NK-92 treated with Interleukin-12 subunit alpha and Interleukin-12 subunit beta, amount 100 ng/mL, for 24 hours (cell line): ENCODE data around the gene CDKN2B.
"Not testable (repeated sequence)": the region's sequence is repeated elsewhere in the genome, so short reads cannot be mapped to it uniquely, and the experiment has no call there.

ENCODE experiments used
- DNase-seq: peaks from one replicate; lab custom pipeline; 2025; lab: John Stamatoyannopoulos, UW

CDKN2B gene, protein sequence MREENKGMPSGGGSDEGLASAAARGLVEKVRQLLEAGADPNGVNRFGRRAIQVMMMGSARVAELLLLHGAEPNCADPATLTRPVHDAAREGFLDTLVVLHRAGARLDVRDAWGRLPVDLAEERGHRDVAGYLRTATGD

DNA sequence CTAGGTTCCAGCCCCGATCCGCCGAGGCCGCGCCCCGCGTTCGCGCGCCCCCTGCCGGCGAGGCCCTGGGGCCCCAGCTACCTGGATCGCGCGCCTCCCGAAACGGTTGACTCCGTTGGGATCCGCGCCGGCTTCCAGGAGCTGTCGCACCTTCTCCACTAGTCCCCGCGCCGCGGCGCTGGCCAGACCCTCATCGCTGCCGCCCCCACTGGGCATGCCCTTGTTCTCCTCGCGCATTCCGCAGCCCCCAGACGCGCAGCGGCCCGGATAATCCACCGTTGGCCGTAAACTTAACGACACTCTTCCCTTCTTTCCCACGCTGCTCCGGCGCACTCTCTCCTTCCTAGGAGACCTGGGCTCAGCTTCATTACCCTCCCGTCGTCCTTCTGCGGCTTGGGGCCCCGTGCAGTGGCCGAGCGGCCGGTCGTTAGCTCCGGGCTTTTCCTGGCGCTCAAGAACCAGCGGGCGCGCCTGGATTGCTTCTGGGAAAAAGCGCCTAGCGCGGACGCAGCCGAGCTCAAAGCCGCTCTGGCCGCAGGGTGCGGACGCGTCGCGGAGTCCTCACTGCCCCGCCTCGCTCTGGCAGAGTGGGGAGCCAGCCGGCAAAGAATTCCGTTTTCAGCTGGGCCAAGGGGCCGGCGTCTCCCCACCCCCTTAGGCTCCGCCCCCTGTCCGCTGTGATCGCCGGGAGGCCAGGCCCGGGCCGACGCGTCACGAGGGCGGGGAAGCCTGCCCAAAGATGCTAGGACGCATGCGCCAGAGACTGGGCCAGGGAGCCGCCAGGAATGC lies at the start of gene CDKN2B:
Gene CDKN2B (minus strand): TSS at position 589 of the 789 bp plus-strand sequence. CDS start 352 bp downstream, at position 237.
- no peak for DNase-seq

DNA sequence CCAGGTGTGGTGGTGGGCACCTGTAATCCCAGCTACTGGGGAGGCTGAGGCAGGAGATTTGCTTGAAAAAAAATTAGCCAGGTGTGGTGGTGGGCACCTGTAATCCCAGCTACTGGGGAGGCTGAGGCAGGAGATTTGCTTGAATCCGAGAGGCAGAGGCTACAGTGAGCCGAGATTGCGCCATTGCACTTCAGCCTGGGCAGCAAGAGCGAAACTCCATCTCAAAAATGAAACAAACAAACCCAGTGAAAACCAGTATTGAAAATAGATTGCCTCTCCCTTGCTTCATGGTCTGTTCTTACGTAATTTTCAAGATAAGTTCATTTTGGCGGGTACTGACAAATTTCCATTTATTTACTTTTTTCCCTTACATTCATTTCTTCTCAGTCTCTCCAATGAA lies 48.9 kb upstream of the CDKN2B start:
- not testable (repeated sequence) for DNase-seq

DNA sequence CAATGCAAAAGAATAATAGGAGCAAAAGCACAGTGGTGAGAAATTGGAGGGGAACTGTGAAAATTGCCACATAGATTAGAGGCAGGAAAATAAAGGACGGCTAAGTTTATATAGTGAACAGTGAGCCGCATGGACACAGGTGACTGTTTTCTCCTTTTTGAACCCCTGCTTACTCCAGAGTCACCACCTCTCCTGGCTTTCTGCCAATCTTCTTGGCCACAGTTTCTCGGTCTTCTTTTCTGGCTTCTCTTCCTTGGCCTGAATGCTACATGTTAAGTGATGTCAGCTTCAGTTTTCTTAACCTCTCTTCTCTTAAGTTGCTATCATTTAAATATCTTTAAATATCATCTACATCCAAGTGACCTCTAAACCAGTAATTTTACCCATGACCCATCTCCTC lies 47.3 kb upstream of the CDKN2B start:
- DNase-seq, result no peak

DNA sequence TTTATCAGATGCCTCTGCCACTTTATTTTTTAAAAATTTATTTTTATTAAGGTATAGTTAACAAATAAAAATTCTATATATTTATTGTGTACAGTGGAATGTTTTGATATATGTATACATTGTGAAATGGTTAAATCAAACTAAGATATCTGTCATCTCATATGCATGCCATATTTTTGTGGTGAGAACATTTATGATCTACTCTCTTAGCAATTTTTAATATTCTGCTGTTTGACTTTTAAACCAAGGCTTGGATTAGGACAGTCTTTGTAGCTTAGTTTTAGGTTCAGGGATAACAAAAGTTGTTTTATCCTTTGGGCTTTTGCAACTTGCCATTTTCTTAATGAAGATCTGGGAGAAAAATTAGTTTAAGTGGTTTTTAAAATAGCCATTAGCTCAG lies 46.0 kb upstream of the CDKN2B start:
- DNase-seq, result no peak

DNA sequence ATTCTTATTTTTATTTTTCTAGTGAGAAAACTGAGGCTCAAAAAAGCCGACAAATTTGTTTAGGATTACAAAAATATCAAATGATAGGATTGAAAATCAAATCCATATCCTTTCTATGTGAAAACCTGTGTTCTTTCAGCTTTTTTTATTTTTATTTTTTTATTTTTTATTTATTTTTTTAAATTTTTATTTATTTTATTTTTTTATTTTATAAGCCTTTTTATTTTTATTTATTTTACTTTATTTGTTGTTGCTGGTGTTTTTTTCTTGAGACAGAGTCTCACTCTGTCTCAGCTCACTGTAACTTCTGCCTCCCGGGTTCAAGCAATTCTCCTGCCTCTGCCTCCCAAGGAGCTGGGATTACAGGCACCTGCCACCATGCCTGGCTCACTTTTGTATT lies 45.4 kb upstream of the CDKN2B start:
- no peak for DNase-seq

DNA sequence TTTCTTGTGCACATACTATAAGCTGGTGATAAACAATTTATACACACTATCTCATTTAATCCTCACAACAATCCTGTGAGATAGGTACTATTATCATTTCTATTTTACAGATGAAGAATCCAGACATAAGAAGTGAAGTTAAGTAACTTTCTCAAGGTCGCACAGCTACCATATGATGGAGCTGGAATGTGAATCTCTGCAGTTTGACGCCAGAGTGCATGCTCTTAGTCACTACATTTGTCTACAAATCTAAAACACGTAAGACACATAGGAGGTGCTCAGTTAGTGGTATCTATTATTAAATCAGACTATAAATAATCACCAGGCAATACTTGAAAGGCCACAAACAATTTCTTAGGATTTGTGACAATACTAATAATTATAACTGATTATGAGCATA lies 45.0 kb upstream of the CDKN2B start:
- DNase-seq, result no peak

DNA sequence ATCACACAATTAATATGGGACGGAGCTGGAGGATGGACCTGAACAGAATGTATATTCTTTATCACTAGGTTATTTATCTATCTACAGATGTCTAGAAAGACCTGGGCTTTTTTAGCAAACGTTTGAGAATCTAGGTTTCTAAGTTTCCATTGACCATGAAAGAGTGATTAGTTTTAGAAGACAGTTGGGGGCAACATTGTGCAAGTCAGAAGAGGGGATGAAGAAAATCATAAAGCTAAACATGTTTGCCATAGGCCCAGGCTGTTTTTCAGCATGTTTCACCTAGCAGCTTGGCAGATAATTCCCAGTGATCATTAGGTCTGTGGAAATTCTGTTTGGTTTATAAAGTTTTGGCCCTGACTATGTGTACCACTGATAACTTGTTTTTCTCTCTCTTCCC lies 44.1 kb upstream of the CDKN2B start:
- DNase-seq, result no peak

DNA sequence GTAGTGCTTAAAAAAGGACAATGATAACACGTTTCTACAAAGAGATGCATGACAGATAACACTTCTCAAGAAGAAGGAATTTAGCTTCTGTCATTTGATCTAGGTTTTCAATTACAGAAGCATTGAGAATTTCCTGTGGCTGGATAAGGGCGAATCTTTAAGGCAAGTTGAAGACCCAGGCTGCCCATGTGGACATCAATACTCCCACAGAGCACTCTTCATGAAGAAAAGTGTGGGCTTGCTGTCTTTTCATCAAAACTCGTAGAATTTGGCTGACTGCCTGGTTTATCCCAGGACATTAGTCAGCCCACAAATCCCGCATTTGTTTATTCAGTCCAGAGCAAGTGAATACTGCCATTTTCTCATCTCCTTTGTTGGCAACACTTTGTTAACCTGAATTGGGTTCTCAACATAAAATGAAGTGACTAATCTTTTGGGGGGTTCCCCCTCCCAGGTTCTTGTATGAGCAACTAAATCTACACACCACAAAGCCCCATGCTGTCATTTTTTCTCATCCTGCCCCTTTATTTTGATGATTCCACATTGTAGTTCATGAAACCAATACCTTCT lies 43.4 kb upstream of the CDKN2B start:
- DNase-seq, result no peak

DNA sequence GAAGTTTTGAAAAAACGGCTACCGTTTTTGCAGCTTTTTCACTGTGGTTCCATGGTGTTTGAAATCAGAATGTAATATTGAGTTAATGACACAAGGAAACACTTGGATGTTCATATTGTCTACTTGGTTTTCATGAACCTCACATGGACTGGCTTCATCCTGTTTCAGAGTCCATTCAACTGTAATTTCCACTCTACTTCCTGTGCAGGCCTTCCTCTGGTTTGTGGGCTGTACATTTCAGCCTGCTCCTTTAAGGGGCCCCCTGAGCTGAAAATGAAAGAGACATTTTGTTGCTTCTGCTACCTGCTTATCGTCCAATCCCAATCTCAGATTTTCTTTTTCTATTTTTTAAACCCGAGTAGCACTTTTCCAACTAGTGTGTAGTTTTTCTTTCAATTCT lies 41.8 kb upstream of the CDKN2B start:
- DNase-seq, result no peak

DNA sequence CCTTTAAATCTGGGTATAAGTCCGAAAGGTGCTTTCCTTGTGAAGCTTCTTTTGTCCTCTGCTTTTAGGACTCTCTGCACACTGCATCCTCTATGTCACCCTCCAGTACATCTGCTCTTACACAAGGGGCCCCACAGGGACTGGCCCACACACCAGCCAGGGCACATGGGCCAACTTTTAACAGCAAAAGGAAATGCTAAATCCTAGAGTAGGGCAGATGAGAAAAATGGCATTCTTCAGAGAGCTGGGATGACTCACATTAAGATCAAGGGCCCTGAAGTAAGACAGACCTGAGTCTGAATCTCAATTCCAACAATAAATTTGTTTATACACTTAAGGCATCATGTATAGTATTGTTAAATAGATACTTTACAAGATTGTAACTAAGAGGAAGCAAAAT lies 40.3 kb upstream of the CDKN2B start:
- DNase-seq, result no peak

DNA sequence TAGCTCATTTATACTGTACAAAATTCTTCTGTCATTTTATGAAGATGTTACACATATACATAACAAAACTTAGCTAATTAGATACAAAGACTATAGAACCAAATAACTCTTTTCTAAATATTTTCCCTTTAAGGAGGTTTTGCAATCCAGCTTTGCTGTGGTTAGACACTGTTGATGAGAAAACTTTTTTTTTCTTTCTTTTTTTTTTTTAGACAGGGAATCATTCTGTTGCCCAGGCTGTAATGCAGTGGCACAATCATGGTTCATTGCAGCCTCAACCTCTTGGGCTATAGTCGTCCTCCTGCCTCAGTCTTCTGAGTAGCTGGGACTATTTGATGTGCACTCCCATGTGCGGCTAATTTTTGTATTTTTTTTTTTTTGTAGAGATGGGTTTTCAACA lies 38.5 kb upstream of the CDKN2B start:
- no peak for DNase-seq

DNA sequence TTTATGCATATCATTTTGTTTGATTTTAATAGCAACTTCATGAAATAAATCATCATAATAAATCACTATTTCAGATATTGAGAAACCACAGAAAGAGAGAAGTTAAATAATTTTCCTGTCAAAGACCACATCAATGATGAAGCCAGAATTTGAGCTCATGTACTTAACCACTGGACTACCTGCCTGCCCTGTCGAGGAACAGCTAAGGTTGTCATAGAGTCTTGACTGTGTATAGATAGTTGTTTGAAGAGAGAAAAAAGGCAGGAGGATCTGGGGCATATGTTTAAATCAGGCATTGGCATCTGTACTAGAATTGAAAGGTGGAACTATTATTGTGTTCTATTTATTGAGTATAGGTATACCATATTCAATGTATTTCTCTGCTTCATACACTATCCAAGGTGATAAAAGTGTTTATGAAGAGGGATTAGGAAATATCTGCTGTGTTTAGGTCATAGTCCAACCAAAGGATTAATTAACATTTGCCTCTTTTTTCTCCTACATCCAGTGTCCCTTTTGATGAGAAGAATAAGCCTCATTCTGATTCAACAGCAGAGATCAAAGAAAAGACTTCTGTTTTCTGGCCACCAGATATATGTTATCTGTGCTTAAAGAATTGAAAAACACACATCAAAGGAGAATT lies 37.3 kb upstream of the CDKN2B start:
- no peak for DNase-seq

DNA sequence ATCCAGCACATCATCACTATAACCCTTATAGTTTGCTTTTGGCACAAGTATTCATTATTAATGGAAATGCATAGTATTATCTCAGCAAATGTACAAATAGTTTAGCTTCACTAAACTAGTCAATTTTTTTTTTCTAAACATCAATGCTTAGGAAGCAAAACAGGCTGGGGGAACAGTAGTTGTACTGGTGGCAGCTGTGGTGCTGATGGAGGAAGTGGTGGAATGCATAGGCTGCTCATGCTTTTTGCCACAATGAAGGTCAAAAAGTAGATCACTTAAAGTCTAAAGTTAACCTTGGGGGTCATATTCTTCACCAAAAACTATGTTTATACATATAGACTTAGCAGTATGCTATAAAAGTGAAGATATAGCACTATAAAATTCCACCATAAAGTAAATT lies 36.3 kb upstream of the CDKN2B start:
- no peak for DNase-seq

DNA sequence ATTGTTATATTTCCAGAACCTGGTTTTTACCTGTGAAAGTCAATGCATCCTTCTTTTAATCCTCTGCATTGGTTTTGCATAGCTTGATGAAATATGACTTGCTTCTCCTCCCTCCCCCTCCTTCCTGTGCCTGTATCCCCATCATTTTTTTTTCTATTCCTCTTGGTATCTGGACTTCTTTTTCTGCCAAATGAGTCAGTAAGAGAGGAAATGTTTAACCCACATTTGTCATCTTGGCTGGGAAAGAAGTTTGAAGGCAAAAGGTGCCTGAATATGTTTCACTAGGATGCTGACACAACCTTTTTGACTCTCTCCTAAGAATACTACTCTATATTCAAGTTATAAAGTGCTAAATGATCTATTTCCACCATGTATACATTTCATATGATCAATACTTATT lies 35.5 kb upstream of the CDKN2B start:
- DNase-seq, result no peak

DNA sequence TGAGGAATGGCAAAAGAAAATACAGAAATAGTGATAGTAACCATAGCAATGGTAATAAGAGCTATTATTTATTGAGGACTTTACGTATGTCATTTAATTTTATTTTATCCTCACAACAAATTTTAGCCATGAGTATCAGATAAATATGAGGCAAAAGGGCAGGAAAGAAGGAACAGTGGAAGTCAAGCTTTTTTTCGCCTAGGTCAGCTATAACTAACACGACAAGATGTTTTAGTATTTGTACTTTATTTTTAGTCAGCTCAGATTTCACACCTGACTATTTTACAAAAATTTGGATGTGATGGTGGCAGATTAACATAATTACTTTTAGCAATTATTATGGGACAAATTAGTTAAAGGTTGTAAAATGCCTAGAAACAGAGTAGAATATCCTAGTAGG lies 34.8 kb upstream of the CDKN2B start:
- no peak for DNase-seq

DNA sequence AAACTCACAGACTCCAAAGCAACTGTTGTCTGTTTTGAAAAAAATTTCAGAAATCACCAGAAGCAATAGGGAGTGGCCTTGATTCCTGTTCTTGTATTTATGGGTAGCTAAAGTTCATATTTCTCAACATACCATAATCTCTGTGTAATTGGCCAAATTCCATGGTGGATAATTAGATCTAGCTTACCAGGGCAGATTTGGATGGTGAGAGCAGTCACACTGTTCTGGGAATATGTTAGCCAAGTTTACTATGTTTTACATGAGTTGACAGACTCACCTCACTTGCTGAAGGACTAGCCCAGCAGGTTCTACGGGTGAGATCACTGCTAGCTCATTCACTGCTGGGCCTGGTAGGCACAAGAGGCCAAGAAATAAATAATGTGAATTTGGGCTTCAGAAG lies 32.7 kb upstream of the CDKN2B start:
- no peak for DNase-seq

DNA sequence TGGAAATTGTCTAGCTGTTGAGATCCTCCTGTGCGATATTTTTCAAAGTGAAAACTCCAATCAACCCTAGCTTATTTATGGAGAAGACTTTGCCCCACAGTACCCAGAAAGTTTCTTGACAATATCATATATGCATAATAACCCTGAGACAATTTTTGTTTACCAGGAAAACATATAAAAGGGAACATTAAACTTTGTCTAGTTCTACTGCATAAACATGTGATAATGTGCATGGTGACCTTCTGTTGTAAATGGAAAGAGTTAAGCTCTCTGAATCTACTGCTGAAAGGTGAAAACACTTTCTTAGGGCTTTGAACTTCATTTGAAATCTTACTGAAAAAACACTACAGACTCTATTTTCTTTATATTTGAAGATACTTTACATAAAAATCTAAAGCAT lies 32.2 kb upstream of the CDKN2B start:
- no peak for DNase-seq

DNA sequence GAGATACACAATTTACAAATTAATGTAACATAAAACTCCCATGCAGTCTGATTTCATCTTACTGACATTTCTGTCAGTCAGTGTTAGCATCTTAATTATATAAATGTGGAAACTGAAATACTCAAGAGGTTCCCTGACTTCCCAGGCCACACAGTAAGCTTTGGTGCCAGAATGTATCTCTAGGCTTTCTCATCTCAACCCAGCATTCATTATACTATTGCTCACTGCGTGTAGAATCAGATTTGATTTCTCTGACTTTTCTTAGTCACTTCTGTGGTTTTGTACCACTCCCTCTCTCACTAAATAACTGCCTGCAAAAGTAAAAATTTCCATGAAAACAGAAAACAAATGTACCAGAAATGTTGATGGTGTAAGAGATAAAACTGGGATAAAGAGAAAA lies 31.7 kb upstream of the CDKN2B start:
- DNase-seq, result no peak

DNA sequence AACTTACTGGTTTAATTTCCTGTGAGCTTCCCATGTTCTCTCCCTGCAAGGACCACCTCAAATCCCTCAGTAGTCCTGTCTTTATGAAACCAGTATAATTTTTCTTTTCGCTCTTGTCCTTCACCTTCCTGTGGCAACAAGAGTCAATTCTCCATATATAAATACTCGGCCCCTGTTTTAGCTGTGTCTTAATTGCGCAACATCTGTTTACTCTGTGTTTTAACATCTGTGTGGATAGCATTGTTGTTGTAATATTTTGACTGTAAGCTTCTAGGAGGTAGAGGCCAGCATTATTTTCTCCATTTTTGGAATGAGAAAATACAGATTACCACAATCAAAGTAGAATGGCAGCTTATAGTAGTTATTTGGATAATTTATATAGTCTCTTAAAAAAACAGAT lies 30.2 kb upstream of the CDKN2B start:
- no peak for DNase-seq

DNA sequence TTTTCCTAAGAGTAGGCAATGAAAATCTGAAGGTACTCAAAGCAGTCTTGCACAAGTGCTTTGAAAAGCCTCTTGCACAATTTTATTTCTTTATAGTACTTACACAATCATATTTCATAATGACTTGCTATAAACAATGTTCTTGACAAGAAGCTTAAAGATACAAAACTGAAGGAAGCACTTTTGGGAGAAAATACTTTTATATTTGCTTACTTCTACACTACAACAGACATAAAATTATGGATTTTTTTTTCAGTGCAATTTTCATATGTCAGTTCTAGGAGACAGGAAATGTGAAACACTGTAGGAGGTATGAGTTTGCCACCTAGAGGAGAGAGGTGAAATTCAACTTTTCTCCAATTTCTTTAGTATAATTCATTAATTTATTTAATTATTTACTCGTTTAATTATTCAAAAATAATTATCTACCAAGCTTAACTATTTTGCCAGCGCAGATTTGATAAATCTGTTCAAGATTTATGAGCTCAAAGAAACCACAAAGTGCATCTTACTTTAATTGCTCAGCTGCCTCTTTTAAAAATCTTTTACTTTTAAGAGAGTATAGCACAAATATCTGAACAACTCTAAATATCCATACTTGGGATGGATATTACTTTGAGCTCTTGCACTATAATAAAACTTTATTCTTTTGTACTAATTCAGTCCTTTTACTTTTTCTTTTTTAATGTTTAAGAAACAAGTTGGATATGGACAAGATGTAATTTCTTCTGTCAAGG lies 29.0 kb upstream of the CDKN2B start:
- DNase-seq, result no peak

DNA sequence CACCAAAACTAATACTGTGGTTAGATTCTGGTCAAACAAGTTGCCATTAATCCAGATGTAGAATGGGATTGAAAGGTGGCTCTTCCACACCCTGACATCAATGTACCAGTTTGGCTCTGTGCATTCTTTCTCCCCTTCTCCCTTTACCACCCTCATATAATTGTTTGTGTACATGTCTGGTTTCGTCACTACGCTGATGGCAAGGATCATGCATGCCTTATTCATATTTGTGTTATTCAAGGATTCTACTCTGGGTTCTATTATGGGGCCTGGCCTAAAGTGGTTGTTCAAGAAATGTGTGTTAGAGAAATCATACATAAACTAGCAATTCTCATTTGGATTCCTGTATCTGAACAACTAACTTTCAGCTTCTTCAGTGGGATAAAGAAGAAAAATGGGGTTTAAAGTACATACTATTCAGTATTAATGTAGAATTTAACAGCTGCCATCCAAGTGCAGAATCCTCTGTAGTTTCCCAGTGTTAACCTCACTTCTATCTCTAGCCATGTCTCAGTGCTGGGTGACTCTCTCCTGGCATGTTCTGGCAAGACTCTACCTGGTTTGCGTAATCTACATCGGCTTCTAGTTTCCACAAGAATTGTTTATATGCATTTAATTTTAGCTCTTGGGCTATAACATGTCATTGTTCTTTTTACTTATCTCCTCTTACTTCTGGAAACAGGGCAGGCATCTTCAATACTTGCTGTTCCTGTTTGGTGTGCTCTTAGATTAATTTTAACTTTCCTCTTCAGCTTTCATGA lies 27.9 kb upstream of the CDKN2B start:
- DNase-seq, result no peak

DNA sequence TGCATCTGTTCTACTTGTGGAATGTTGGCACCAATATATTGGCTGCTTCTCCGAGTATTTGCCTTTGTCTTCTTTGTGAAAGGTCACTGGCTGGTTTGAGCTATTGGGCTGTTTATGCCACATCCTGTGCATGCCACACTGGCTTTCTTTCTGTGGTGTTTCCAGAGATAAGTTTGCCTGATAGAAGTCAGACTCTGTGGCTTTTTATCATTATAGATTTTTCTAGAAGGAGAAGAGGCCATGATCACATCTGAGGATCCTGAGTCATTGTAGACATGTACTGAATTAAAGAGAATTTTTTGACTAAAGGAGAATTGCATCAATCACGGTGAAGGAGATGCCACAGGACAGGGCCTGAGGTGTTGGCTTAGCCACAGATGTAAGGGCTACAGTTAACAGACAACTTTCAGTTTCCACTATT lies 26.5 kb upstream of the CDKN2B start:
- DNase-seq, result peak; percentile 34
